Neural progenitor cell (in vitro differentiated cells): ENCODE data around the gene GALR2. TPM values are rescaled to one million over a fixed set of nuclear protein-coding genes. Genes with fewer than 3 reads are reported as not detected.

Source experiments
- DNase-seq: peaks from one replicate; pipeline ENCODE4 v3.0.0-alpha.2; 2016; ENCODE audit warnings: low spot score
- H2AFZ ChIP-seq: fragments of 200-600 bp; sonication (generic); replicated peaks from 2 replicates; pipeline ENCODE4 v1.6.1; 2016; ENCODE audit warnings: antibody characterized with exemption
- H3F3A ChIP-seq: fragments of 200-600 bp; sonication (generic); 2 replicates; pipeline ENCODE4 v1.6.1; 2016; ENCODE audit warnings: antibody characterized with exemption, low read depth
- H3K27ac ChIP-seq: fragments of 200-600 bp; sonication (generic); 2 replicates; pipeline ENCODE4 v1.5.1; 2016; ENCODE audit warnings: mild to moderate bottlenecking
- H3K27me3 ChIP-seq: fragments of 200-600 bp; sonication (generic); 2 replicates; pipeline ENCODE4 v1.6.1; 2016; ENCODE audit warnings: mild to moderate bottlenecking, moderate library complexity
- H3K36me3 ChIP-seq: fragments of 200-600 bp; sonication (generic); 2 replicates; pipeline ENCODE4 v1.5.1; 2016
- H3K4me1 ChIP-seq: fragments of 200-600 bp; sonication (generic); 2 replicates; pipeline ENCODE4 v1.6.1; 2016; ENCODE audit warnings: mixed run types
- H3K4me2 ChIP-seq: fragments of 200-600 bp; sonication (generic); 2 replicates; pipeline ENCODE4 v1.6.1; 2016
- H3K4me3 ChIP-seq: fragments of 200-600 bp; sonication (generic); 2 replicates; pipeline ENCODE4 v1.5.1; 2016
- H3K79me2 ChIP-seq: fragments of 200-600 bp; sonication (generic); 2 replicates; pipeline ENCODE4 v1.6.1; 2016; ENCODE audit warnings: low read depth
- H3K9ac ChIP-seq: fragments of 200-600 bp; sonication (generic); 2 replicates; pipeline ENCODE4 v1.6.1; 2016
- H3K9me3 ChIP-seq: fragments of 200-600 bp; sonication (generic); 2 replicates; pipeline ENCODE4 v1.5.1; 2016; ENCODE audit warnings: low read depth
- H4K20me1 ChIP-seq: fragments of 200-600 bp; sonication (generic); 2 replicates; pipeline ENCODE4 v1.6.1; 2016; ENCODE audit warnings: low read depth
- H3K27ac Mint-ChIP-seq: 3 replicates; pipeline ENCODE4 v1.8.0; 2021; ENCODE audit warnings: mixed read lengths
- H3K27me3 Mint-ChIP-seq: 2 replicates; pipeline ENCODE4 v1.8.0; 2022; ENCODE audit warnings: low read depth, mild to moderate bottlenecking, inconsistent platforms, moderate library complexity, mixed read lengths; ENCODE audit not compliant: insufficient read depth
- H3K36me3 Mint-ChIP-seq: 3 replicates; pipeline ENCODE4 v1.8.0; 2021; ENCODE audit warnings: mixed read lengths
- H3K4me1 Mint-ChIP-seq: 3 replicates; pipeline ENCODE4 v1.8.0; 2021; ENCODE audit warnings: mixed read lengths
- H3K4me3 Mint-ChIP-seq: 3 replicates; pipeline ENCODE4 v1.8.0; 2021; ENCODE audit warnings: mild to moderate bottlenecking, moderate library complexity, mixed read lengths
- H3K9me3 Mint-ChIP-seq: 3 replicates; pipeline ENCODE4 v1.8.0; 2020; ENCODE audit warnings: mixed read lengths
- EZH2 ChIP-seq: fragments of 200-600 bp; sonication (generic); IDR thresholded peaks from 2 replicates; pipeline ENCODE4 v1.6.1; 2017; ENCODE audit warnings: antibody characterized with exemption, mild to moderate bottlenecking, moderate library complexity
- EZH2phosphoT487 ChIP-seq: fragments of 200-600 bp; sonication (generic); IDR thresholded peaks from 2 replicates; pipeline ENCODE4 v1.6.1; 2017; ENCODE audit warnings: antibody characterized with exemption
- total RNA-seq: library from RNA; depleted of rRNA; stranded (reverse); fragments of >200 nt; gene quantifications from 2 replicates; pipeline ENCODE4 v1.2.3, GENCODE V29; 2015; ENCODE audit warnings: low replicate concordance
- TF ChIP-seq, protein P1 (sequence below): fragments of 200-600 bp; sonication (generic); IDR thresholded peaks from 2 replicates; pipeline ENCODE4 v1.5.1; 2017; ENCODE audit warnings: antibody characterized with exemption, mild to moderate bottlenecking

The GALR2 gene
- total RNA-seq, 1 donor from 2014 or later, result not detected

DNA sequence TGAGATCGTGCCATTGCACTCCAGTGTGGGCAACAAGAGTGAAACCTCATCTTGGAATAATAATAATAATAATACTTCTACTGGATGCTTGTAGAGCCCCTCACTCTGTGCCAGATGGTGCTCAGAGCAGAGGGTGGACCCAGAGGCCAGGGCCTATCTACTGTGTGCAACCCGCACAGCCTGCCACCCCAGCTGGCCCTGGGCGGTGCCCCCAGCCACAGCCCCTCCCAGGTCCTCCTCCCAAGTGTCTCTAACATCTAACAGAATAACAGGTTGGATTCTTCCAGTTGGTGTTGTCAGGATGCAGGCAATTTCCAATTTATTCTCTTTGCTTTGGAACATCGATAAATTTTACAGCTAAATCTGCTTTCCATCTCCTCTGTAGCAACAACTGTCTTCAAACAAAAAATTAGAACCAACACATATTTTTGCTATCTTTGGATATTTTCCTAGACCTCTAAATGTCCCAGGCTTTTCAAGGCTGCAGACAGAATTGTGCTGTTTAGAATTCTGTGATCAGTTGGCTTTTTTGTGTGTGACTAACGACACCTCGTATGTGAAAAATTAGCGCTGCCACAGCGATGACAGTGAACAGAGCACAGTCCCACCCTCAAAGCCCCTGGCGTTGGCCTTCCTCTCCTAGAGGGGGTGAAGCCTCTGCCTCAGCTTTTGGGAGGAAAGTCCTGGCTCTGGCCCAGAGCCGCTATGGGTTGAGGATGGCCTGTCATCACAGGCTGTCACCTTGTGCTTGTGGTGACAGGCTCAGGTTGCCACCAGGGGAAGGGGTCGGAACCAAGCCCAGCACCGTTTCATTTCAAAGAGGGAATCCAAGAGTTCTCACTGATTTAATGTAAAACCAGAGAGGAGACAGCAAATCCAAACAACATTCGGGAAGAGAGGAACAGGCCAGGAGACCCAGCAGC lies 39.9 kb upstream of the GALR2 start:
- H3K4me1 ChIP-seq, result peaks cover 21% of the 10 kb centered on the region
- H3K9me3 ChIP-seq, result no peaks in the 10 kb centered on the region
- no peaks in the 10 kb centered on the region for H3K27me3 ChIP-seq
- peaks cover 4% of the 10 kb centered on the region for H4K20me1 ChIP-seq
- H2AFZ ChIP-seq, result no peak overlapping the region
- DNase-seq, result no peak
- Mint-ChIP-seq H3K27me3 (peaks cover 6% of the 10 kb centered on the region), H3K36me3 (peaks cover 17% of the 10 kb centered on the region), H3K9me3 (peaks cover 2% of the 10 kb centered on the region), H3K4me1 (peaks cover 11% of the 10 kb centered on the region), H3K27ac (no peak overlapping the region), H3K4me3 (no peak overlapping the region)
- H3K36me3 ChIP-seq, result no peaks in the 10 kb centered on the region
- H3K79me2 ChIP-seq, result no peaks in the 10 kb centered on the region
- H3K4me2 ChIP-seq, result no peak overlapping the region
- H3F3A ChIP-seq, result peaks cover 34% of the 10 kb centered on the region
- H3K9ac ChIP-seq, result no peak overlapping the region
- TF ChIP-seq, protein P1, sequence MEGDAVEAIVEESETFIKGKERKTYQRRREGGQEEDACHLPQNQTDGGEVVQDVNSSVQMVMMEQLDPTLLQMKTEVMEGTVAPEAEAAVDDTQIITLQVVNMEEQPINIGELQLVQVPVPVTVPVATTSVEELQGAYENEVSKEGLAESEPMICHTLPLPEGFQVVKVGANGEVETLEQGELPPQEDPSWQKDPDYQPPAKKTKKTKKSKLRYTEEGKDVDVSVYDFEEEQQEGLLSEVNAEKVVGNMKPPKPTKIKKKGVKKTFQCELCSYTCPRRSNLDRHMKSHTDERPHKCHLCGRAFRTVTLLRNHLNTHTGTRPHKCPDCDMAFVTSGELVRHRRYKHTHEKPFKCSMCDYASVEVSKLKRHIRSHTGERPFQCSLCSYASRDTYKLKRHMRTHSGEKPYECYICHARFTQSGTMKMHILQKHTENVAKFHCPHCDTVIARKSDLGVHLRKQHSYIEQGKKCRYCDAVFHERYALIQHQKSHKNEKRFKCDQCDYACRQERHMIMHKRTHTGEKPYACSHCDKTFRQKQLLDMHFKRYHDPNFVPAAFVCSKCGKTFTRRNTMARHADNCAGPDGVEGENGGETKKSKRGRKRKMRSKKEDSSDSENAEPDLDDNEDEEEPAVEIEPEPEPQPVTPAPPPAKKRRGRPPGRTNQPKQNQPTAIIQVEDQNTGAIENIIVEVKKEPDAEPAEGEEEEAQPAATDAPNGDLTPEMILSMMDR, result no peak
- no peak for TF ChIP-seq EZH2phosphoT487
- no peak for TF ChIP-seq EZH2
- H3K4me3 ChIP-seq, result no peak overlapping the region
- H3K27ac ChIP-seq, result no peak overlapping the region

DNA sequence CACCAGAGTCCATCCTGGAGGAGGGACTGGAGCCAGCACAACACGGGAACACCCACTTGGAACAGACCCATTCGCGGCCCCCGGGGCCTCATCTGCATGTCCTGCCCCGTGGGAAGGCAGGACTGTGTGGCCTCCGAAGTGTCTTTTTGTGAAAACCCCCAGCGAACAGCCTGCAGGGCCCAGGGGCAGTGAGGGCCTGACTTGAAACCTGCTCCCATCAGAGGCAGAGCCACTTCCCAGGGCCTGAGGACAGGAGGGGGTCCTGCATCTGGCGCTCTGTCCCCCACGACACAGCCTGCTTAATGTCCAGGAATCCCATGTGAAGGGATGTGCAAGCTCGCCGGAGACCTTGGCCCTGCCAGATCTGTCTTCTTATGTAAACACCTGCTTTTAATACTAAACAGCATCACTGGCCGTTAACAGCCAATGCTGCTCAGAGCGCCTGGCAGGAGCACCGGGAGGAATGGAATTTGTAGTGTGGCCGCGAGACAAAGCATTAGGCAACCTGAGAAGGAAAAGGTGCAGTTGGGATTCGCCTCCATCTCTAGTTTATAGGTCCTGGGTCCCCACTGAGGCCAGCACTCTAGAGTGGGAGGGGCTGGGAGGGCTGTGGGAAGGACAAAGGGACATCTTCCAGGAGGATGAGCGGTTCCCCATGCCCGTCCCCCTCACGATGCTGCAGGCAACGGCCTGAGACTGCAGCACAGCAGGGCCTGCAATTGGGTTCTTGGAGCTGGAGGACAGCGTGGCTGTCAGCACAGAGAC lies 37.9 kb upstream of the GALR2 start:
- Mint-ChIP-seq H3K36me3 (peaks cover 32% of the 10 kb centered on the region), H3K4me1 (peaks cover 11% of the 10 kb centered on the region), H3K27me3 (peaks cover 3% of the 10 kb centered on the region), H3K4me3 (no peak overlapping the region), H3K27ac (peak overlapping the region; percentile 72), H3K9me3 (peaks cover 2% of the 10 kb centered on the region)
- Histone ChIP-seq H3K9ac (no peak overlapping the region), H3K4me3 (no peak overlapping the region), H2AFZ (no peak overlapping the region), H3K79me2 (no peaks in the 10 kb centered on the region), H3K9me3 (no peaks in the 10 kb centered on the region), H3F3A (peaks cover 30% of the 10 kb centered on the region), H4K20me1 (no peaks in the 10 kb centered on the region), H3K4me1 (peaks cover 18% of the 10 kb centered on the region), H3K36me3 (no peaks in the 10 kb centered on the region), H3K27me3 (no peaks in the 10 kb centered on the region), H3K4me2 (peak overlapping the region; percentile 24), H3K27ac (no peak overlapping the region)
- TF ChIP-seq, protein P1, result no peak
- no peak for TF ChIP-seq EZH2
- DNase-seq, result peak; percentile 46

DNA sequence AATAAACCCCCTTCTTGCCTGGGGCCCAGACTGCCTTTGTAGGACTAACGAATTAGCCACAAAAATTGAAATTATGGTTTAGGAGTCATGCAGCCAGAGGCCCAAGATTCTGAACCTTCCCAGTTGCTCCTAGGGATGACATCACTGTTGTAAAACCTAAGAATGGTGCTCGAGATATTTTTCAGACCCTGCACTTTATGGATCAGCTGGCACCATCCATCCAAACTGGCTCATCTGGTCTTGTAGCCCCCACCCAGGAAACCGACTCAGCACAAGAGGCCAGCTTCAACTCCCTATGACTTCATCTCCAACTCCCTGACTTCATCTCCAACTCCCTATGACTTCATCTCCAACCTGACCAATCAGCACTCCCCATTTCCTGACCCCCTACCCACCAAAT lies 36.5 kb upstream of the GALR2 start:
- Mint-ChIP-seq H3K27me3 (peaks cover 3% of the 10 kb centered on the region), H3K9me3 (no peaks in the 10 kb centered on the region), H3K36me3 (peaks cover 32% of the 10 kb centered on the region), H3K27ac (no peak overlapping the region), H3K4me3 (no peak overlapping the region), H3K4me1 (peaks cover 11% of the 10 kb centered on the region)
- no peaks in the 10 kb centered on the region for H3K9me3 ChIP-seq
- H3K4me1 ChIP-seq, result peaks cover 18% of the 10 kb centered on the region
- TF ChIP-seq, protein P1, result no peak
- TF ChIP-seq EZH2 (no peak), EZH2phosphoT487 (no peak)
- H3K27me3 ChIP-seq, result no peaks in the 10 kb centered on the region
- no peak overlapping the region for H3K4me2 ChIP-seq
- H3K36me3 ChIP-seq, result no peaks in the 10 kb centered on the region
- H3K79me2 ChIP-seq, result no peaks in the 10 kb centered on the region
- H3K9ac ChIP-seq, result no peak overlapping the region
- no peaks in the 10 kb centered on the region for H4K20me1 ChIP-seq
- H2AFZ ChIP-seq, result no peak overlapping the region
- no peak overlapping the region for H3K4me3 ChIP-seq
- DNase-seq, result no peak
- peak overlapping the region; percentile 71 for H3K27ac ChIP-seq
- peaks cover 34% of the 10 kb centered on the region for H3F3A ChIP-seq
